Measurements from ENCODE around the gene BBS10. TPM values are rescaled to one million over a fixed set of nuclear protein-coding genes. Genes with fewer than 3 reads are reported as not detected.

Gene BBS10
- total RNA-seq, 1 experiment from 2014 or later: 6.0 TPM

- no peaks in the 10 kb centered on the region for H3K36me3 ChIP-seq (ENCODE audit: control insufficient read depth, insufficient read depth, low read length)
- H3K9me3 Mint-ChIP-seq (ENCODE audit: unreplicated experiment): no peaks in the 10 kb centered on the region
- H3K27me3 ChIP-seq (replicated peaks; ENCODE audit: control insufficient read depth, insufficient read depth, low read length): no peaks in the 10 kb centered on the region; the same call in 1 of the 2 replicates
- peaks cover 12% of the 10 kb centered on the region for H3K36me3 Mint-ChIP-seq (ENCODE audit: insufficient read depth, unreplicated experiment)
- H3K4me1 ChIP-seq: peaks cover 5% of the 10 kb centered on the region; the same call in 1 of the 2 replicates
- POLR2A ChIA-PET: no interaction called here
- no peak overlapping the region for H3K4me3 Mint-ChIP-seq (ENCODE audit: unreplicated experiment)
- H3K27me3 Mint-ChIP-seq (ENCODE audit: insufficient read depth, unreplicated experiment): no peaks in the 10 kb centered on the region
- H3K27ac Mint-ChIP-seq (ENCODE audit: unreplicated experiment): no peak overlapping the region
- no peak for DNase-seq
- no peak overlapping the region for H3K4me3 ChIP-seq (ENCODE audit: low read depth, low read length)
- peaks cover 9% of the 10 kb centered on the region for H3K4me1 Mint-ChIP-seq (ENCODE audit: low read depth, unreplicated experiment)
- intact Hi-C loops (cut with micrococcal nuclease; ENCODE audit: unreplicated experiment): loop anchor here (5.0 kb wide), 3 partner anchors 308 to 833 kb away; partner anchors contain the start of gene KRR1
- CTCF ChIA-PET: no interaction called here
- no peaks in the 10 kb centered on the region for H3K9me3 ChIP-seq
- no peak for TF ChIP-seq CTCF (IDR thresholded peaks at IDR 0.05; ENCODE audit: insufficient read depth in 1 of 2, low read depth in 1 of 2, low read length in 1 of 2, severe bottlenecking in 1 of 2, unreplicated experiment in 1 of 2)
- no TSS peak for BruUV-seq (replicated peaks)
Measured at GRCh38 chr12:76345569-76345968, 2.6 kb downstream of the BBS10 start.

- no peaks in the 10 kb centered on the region for H3K36me3 Mint-ChIP-seq (ENCODE audit: insufficient read depth, unreplicated experiment)
- H3K27me3 Mint-ChIP-seq (ENCODE audit: insufficient read depth, unreplicated experiment): no peaks in the 10 kb centered on the region
- no peak for TF ChIP-seq CTCF (IDR thresholded peaks at IDR 0.05; ENCODE audit: insufficient read depth in 1 of 2, low read depth in 1 of 2, low read length in 1 of 2, severe bottlenecking in 1 of 2, unreplicated experiment in 1 of 2)
- H3K9me3 Mint-ChIP-seq (ENCODE audit: unreplicated experiment): no peaks in the 10 kb centered on the region
- H3K27me3 ChIP-seq (replicated peaks; ENCODE audit: control insufficient read depth, insufficient read depth, low read length): no peaks in the 10 kb centered on the region; the same call in 1 of the 2 replicates
- H3K36me3 ChIP-seq (ENCODE audit: control insufficient read depth, insufficient read depth, low read length): no peaks in the 10 kb centered on the region
- H3K4me1 Mint-ChIP-seq (ENCODE audit: low read depth, unreplicated experiment): peaks cover 9% of the 10 kb centered on the region
- BruUV-seq (replicated peaks): no TSS peak
- ChIA-PET CTCF (no interaction called here), POLR2A (no interaction called here)
- no peaks in the 10 kb centered on the region for H3K9me3 ChIP-seq
- no peak for DNase-seq
- no peak overlapping the region for H3K4me3 ChIP-seq (ENCODE audit: low read depth, low read length)
- no peak overlapping the region for H3K4me3 Mint-ChIP-seq (ENCODE audit: unreplicated experiment)
- peaks cover 1% of the 10 kb centered on the region; the same call in 1 of the 2 replicates for H3K4me1 ChIP-seq
- no peak overlapping the region for H3K27ac Mint-ChIP-seq (ENCODE audit: unreplicated experiment)
- intact Hi-C loops (cut with micrococcal nuclease; ENCODE audit: unreplicated experiment): no loop called here
Measured at GRCh38 chr12:76341436-76342030, 6.7 kb downstream of the BBS10 start.

- TF ChIP-seq CTCF (IDR thresholded peaks at IDR 0.05; ENCODE audit: insufficient read depth in 1 of 2, low read depth in 1 of 2, low read length in 1 of 2, severe bottlenecking in 1 of 2, unreplicated experiment in 1 of 2): no peak
- no TSS peak for BruUV-seq (replicated peaks)
- Histone ChIP-seq H3K4me1 (no peaks in the 10 kb centered on the region), H3K36me3 (ENCODE audit: control insufficient read depth, insufficient read depth, low read length) (no peaks in the 10 kb centered on the region), H3K9me3 (no peaks in the 10 kb centered on the region), H3K27me3 (replicated peaks; ENCODE audit: control insufficient read depth, insufficient read depth, low read length) (no peaks in the 10 kb centered on the region; the same call in 1 of the 2 replicates), H3K4me3 (ENCODE audit: low read depth, low read length) (no peak overlapping the region)
- H3K27me3 Mint-ChIP-seq (ENCODE audit: insufficient read depth, unreplicated experiment): no peaks in the 10 kb centered on the region
- H3K4me1 Mint-ChIP-seq (ENCODE audit: low read depth, unreplicated experiment): peaks cover 9% of the 10 kb centered on the region
- H3K4me3 Mint-ChIP-seq (ENCODE audit: unreplicated experiment): no peak overlapping the region
- no peak overlapping the region for H3K27ac Mint-ChIP-seq (ENCODE audit: unreplicated experiment)
- CTCF ChIA-PET: no interaction called here
- H3K36me3 Mint-ChIP-seq (ENCODE audit: insufficient read depth, unreplicated experiment): no peaks in the 10 kb centered on the region
- DNase-seq: no peak
- POLR2A ChIA-PET: no interaction called here
- intact Hi-C loops (cut with micrococcal nuclease; ENCODE audit: unreplicated experiment): no loop called here
- H3K9me3 Mint-ChIP-seq (ENCODE audit: unreplicated experiment): no peaks in the 10 kb centered on the region
Measured at GRCh38 chr12:76340680-76341435, 7.4 kb downstream of the BBS10 start.

All from Caco-2 (cell line).